ENCODE results near the gene NEMP1. TPM values are rescaled to one million over a fixed set of nuclear protein-coding genes. Genes with fewer than 3 reads are reported as not detected.

The NEMP1 gene
- total and polyA plus RNA-seq, 2 of the 13 experiments (the other 11 are each of a cell fraction or from before 2014, with no cell fraction given): 11.4 to 12.9 TPM

DNA sequence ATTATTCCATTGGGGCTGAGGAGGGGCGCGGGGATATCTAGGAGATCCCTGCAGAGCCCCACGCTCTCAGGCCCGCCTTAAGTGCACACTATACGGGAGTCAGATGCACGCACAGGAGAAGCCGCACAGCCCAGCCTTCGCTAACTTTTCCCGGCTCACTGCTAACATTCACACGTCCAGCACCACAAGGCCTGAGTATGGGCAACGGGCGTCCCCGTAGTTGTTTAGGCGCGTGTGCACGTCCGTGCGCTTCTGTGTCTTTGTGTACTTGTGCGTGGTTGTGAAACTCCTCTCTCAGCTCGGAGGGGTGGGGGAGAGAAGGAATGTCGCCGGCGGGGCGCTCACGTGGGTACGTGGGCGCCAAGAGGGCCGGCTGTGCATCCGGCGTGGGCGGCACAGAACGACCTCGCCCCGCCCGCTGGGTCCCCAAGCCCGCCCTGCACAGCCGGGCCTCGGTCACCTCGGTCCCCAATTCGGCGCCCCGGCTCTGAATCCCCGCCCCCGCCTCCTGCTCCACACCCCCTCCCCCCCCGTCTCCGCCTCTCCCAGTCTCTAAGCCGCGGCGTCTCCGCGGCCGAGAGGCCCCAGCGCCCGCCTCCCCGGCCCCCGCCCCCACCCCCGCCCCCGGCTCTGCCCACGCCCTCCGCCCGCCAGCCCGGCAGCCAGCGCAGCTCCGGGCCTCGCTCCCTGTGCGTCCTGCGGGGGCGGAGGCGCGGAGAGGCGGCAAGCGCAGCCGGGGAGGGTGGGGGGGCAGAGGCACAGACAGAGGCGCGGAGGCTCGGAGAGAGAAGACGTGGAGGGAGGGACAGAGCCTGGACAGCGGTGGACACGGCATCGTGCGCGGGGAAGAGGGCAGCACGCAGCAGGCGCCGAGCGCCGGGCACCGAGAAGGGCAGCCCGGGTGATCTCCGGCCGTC is 10.0 kb upstream of the NEMP1 start, which contains the start of gene NAB2 (continued):
- TF ChIP-seq, protein P1, sequence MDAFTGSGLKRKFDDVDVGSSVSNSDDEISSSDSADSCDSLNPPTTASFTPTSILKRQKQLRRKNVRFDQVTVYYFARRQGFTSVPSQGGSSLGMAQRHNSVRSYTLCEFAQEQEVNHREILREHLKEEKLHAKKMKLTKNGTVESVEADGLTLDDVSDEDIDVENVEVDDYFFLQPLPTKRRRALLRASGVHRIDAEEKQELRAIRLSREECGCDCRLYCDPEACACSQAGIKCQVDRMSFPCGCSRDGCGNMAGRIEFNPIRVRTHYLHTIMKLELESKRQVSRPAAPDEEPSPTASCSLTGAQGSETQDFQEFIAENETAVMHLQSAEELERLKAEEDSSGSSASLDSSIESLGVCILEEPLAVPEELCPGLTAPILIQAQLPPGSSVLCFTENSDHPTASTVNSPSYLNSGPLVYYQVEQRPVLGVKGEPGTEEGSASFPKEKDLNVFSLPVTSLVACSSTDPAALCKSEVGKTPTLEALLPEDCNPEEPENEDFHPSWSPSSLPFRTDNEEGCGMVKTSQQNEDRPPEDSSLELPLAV (CRISPR knock-in tag; conservative IDR thresholded peaks at IDR 0.05; ENCODE audit: low read depth): no peak
- TF ChIP-seq, protein P2, sequence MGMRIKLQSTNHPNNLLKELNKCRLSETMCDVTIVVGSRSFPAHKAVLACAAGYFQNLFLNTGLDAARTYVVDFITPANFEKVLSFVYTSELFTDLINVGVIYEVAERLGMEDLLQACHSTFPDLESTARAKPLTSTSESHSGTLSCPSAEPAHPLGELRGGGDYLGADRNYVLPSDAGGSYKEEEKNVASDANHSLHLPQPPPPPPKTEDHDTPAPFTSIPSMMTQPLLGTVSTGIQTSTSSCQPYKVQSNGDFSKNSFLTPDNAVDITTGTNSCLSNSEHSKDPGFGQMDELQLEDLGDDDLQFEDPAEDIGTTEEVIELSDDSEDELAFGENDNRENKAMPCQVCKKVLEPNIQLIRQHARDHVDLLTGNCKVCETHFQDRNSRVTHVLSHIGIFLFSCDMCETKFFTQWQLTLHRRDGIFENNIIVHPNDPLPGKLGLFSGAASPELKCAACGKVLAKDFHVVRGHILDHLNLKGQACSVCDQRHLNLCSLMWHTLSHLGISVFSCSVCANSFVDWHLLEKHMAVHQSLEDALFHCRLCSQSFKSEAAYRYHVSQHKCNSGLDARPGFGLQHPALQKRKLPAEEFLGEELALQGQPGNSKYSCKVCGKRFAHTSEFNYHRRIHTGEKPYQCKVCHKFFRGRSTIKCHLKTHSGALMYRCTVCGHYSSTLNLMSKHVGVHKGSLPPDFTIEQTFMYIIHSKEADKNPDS (CRISPR knock-in tag; IDR thresholded peaks at IDR 0.05): peak; percentile 57; the same call in 1 of the 2 replicates
- TF ChIP-seq, protein P3, sequence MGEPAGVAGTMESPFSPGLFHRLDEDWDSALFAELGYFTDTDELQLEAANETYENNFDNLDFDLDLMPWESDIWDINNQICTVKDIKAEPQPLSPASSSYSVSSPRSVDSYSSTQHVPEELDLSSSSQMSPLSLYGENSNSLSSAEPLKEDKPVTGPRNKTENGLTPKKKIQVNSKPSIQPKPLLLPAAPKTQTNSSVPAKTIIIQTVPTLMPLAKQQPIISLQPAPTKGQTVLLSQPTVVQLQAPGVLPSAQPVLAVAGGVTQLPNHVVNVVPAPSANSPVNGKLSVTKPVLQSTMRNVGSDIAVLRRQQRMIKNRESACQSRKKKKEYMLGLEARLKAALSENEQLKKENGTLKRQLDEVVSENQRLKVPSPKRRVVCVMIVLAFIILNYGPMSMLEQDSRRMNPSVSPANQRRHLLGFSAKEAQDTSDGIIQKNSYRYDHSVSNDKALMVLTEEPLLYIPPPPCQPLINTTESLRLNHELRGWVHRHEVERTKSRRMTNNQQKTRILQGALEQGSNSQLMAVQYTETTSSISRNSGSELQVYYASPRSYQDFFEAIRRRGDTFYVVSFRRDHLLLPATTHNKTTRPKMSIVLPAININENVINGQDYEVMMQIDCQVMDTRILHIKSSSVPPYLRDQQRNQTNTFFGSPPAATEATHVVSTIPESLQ (CRISPR knock-in tag; conservative IDR thresholded peaks at IDR 0.05): no peak
- TF ChIP-seq ZNF782 (CRISPR knock-in tag; IDR thresholded peaks at IDR 0.05; ENCODE audit: borderline replicate concordance): 0 out of 2 replicates have a peak, but pooled peaks have one; percentile 51
- TF ChIP-seq ZNF431 (CRISPR knock-in tag; IDR thresholded peaks at IDR 0.05; ENCODE audit: borderline replicate concordance, low read depth): peak; percentile 72; the same call in 1 of the 2 replicates
- peak; percentile 64 for TF ChIP-seq HNRNPK (IDR thresholded peaks at IDR 0.05; ENCODE audit: low read depth, low read length, poor library complexity, severe bottlenecking)
- TF ChIP-seq ERF (CRISPR knock-in tag; IDR thresholded peaks at IDR 0.05): 0 out of 2 replicates have a peak, but pooled peaks have one; percentile 31
- TF ChIP-seq, protein P4, sequence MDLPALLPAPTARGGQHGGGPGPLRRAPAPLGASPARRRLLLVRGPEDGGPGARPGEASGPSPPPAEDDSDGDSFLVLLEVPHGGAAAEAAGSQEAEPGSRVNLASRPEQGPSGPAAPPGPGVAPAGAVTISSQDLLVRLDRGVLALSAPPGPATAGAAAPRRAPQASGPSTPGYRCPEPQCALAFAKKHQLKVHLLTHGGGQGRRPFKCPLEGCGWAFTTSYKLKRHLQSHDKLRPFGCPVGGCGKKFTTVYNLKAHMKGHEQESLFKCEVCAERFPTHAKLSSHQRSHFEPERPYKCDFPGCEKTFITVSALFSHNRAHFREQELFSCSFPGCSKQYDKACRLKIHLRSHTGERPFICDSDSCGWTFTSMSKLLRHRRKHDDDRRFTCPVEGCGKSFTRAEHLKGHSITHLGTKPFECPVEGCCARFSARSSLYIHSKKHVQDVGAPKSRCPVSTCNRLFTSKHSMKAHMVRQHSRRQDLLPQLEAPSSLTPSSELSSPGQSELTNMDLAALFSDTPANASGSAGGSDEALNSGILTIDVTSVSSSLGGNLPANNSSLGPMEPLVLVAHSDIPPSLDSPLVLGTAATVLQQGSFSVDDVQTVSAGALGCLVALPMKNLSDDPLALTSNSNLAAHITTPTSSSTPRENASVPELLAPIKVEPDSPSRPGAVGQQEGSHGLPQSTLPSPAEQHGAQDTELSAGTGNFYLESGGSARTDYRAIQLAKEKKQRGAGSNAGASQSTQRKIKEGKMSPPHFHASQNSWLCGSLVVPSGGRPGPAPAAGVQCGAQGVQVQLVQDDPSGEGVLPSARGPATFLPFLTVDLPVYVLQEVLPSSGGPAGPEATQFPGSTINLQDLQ (CRISPR knock-in tag; IDR thresholded peaks at IDR 0.05): peak; percentile 98
- TF ChIP-seq CHD4 (IDR thresholded peaks at IDR 0.05; ENCODE audit: borderline replicate concordance, low read length): no peak
- TF ChIP-seq ZNF549 (CRISPR knock-in tag; IDR thresholded peaks at IDR 0.05): no peak
- no peak for TF ChIP-seq NR1H2 (CRISPR knock-in tag; IDR thresholded peaks at IDR 0.05; ENCODE audit: borderline replicate concordance, low read depth)
- no peak for TF ChIP-seq ZNF562 (CRISPR knock-in tag; IDR thresholded peaks at IDR 0.05; ENCODE audit: borderline replicate concordance)
- TF ChIP-seq, protein P5, sequence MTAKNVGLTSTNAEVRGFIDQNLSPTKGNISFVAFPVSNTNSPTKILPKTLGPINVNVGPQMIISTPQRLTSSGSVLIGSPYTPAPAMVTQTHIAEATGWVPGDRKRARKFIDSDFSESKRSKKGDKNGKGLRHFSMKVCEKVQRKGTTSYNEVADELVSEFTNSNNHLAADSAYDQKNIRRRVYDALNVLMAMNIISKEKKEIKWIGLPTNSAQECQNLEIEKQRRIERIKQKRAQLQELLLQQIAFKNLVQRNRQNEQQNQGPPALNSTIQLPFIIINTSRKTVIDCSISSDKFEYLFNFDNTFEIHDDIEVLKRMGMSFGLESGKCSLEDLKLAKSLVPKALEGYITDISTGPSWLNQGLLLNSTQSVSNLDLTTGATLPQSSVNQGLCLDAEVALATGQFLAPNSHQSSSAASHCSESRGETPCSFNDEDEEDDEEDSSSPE (CRISPR knock-in tag; IDR thresholded peaks at IDR 0.05): peak; percentile 72; the same call in 1 of the 2 replicates
- TF ChIP-seq GATAD1 (CRISPR knock-in tag; IDR thresholded peaks at IDR 0.05): peak; percentile 61
- no peak for TF ChIP-seq ZNF720 (CRISPR knock-in tag; IDR thresholded peaks at IDR 0.05)
- TF ChIP-seq MXD4 (CRISPR knock-in tag; IDR thresholded peaks at IDR 0.05): no peak; the same call in none of the 2 replicates
- TF ChIP-seq RXRA (CRISPR knock-in tag; IDR thresholded peaks at IDR 0.05): peak; percentile 68
- peak; percentile 55; the same call in 1 of the 2 replicates for TF ChIP-seq ZNF776 (CRISPR knock-in tag; IDR thresholded peaks at IDR 0.05)

Data from HepG2 (cell line).